GM19467 (cell line): ENCODE measurements around the gene ELOVL2.
"Not testable (repeated sequence)": the region's sequence is repeated elsewhere in the genome, so short reads cannot be mapped to it uniquely, and the experiment has no call there.

Source experiments
- ATAC-seq: cut with Tn5 transposase; IDR thresholded peaks from one replicate; pipeline ENCODE4 v1.9.1; 2021; ENCODE audit warnings: mild to moderate bottlenecking, moderate library complexity; ENCODE audit not compliant: unreplicated experiment

The ELOVL2 gene, protein sequence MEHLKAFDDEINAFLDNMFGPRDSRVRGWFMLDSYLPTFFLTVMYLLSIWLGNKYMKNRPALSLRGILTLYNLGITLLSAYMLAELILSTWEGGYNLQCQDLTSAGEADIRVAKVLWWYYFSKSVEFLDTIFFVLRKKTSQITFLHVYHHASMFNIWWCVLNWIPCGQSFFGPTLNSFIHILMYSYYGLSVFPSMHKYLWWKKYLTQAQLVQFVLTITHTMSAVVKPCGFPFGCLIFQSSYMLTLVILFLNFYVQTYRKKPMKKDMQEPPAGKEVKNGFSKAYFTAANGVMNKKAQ

DNA sequence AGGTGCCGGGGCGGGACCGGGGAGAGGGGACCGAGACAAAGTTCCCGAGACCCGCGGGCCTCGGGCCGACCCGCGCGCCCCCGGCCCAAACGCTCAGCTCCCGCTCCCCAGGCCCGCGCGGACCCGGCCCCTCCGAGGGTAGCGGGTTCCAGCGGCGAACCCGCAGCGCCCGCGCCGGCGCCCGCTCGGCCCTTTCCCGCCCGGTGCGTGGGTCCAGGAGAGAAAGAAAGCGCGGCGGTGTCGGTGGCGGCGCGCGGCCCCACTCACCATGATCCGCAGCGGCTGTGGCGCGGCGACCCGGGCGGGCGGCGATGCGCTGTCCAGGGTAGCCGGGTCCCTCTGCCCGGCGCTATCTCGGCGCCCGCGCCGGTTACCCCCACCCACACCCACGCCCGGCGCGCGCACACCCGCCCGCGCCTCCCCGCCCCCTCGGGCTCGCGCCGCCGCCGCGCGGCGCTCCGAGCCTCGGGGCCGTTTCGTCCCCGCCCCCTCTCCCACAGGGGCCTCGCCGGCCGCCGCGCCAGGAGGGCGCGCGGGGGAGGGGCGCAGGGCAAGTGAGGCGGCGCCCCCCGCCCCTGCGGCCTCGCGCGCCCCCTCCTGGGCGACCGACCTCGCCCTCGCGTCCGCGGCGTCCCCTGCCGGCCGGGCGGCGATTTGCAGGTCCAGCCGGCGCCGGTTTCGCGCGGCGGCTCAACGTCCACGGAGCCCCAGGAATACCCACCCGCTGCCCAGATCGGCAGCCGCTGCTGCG, at the start of gene ELOVL2:
TSS of gene ELOVL2 (minus strand) at position 345 of the 751 bp plus-strand sequence. CDS start at position 270, 75 bp downstream.
- peak; percentile 64 for ATAC-seq

DNA sequence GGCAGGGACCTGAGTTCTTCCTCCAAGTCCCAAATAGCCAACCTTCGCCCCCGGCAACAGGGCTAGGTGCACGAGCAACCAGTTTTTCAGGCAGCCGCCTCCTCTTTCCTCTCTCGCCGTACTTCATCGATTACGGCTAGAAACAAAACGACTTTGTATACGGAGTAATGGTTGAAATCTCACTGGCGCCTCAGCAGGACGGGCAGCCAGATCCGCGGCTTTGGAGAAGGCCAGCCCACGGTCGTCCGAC, 49.2 kb upstream of the ELOVL2 start:
- ATAC-seq, result peak; percentile 20

DNA sequence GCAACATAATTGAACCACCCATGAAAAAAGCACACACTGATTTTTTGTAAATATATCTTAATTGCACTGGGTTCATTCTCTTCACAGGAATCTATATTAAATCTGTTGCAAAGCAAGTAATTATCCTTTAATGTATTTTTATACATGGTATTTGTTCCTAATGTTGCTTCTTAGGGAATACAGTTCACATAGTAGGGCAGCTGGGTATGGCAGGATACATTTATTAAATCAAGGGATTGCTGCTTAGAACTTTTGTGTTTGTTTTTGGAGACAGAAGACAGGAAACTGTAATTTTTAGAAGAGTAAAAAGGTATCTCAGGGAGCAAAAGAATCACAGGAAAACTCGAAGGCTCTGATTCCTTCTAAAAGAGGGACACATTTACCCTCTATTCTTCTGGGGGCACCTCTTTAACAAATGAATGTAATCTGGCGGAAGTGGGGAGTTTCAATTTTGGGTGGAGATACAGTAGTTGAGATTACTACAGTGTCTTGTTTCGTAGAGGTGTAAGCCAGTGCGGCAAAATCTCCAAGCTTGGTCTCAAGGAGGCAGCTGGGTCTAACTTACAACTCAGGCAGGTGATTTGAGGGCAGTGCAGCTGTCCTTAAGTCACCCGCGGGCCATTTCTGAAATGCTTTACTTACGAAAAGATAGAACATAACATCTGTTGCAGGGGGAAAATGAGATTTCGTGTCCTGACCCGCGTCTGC, 48.7 kb upstream of the ELOVL2 start:
- ATAC-seq, result peak; percentile 27

DNA sequence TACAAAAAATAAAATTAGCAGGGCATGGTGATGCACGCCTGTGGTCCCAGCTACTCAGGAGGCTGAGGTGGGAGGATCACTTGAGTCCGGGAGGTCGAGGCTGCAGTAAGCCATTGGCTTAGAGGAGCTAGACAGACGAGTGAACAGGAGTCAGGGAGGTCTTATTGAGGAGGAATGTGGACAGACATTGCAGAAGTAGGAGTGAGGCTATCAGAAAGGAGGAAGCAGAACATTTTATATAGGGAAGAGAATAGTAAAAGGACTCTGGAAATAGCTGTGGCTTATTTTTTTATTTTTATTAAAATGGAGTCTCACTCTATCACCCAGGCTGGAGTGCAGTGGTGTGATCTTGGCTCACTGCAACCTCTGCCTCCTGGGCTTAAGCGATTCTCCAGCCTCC, 47.0 kb upstream of the ELOVL2 start:
- ATAC-seq, result not testable (repeated sequence)

DNA sequence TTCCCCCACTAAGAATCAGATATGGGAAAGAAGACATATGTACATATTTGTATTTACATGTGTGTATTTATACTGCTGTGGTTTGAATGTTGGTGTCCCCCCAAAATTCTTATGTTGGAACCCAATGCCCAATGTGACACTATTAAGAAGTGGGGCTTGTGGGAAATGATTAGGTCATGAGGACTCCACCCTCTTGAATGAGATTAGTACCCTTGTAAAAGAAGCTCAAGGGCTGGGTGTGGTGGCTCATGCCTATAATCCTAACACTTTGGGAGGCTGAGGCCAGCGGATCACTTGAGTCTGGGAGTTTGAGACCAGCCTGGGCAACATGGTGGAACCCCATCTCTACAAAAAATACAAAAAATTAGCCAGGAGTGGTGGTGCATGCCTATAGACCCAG, 45.6 kb upstream of the ELOVL2 start:
- no peak for ATAC-seq

DNA sequence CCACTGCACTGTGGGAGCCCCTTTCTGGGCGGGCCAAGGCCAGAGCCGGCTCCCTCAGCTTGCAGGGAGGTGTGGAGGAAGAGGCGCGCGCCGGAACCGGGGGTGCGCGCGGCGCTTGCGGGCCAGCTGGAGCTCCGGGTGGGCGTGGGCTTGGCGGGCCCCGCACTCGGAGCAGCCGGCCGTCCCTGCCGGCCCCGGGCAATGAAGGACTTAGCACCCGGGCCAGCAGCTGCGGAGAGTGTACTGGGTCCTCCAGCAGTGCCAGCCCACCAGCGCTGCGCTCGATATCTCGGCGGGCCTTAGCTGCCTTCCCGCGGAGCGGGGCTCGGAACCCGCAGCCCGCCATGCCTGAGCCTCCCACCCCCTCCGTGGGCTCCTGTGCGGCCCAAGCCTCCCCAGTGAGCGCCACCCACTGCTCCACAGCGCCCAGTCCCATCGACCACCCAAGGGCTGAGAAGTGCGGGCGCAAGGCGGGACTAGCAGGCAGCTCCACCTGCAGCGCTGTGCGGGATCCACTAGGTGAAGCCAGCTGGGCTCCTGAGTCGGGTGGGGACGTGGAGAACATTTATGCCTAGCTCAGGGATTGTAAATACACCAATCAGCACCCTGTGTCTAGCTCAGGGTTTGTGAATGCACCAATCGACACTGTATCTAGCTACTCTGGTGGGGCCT, 43.2 kb upstream of the ELOVL2 start:
- ATAC-seq, result not testable (repeated sequence)

DNA sequence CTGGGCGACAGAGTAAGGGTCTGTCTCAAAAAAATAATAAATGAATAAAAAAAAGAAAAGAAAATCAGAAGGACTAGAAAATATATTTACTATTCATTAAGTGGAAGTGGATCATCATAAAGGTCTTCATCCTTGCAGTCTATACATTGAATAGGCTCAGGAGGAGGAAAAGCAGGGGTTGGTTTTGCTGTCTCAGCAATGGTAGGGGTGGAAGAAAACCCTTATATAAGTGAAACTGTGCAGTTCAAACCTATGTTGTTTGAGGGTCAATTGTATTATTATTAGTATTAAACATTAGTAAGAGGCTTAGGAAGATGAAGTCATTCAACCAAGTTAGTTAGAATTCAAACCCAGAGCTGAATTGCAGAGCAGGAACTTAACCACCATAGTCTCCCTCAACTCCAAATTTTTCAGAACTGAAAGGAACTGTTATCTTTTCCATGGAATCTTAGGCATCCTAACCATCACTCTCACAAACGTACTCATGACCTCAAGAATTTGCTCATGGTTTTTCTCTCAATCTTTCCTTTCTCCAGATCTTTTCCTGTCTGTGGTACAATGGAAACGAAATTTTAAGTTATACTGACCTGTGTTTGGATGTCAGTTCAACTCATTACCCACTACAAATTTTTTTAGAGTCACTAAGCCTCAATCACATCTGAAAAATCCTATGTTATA, 41.8 kb upstream of the ELOVL2 start:
- no peak for ATAC-seq

DNA sequence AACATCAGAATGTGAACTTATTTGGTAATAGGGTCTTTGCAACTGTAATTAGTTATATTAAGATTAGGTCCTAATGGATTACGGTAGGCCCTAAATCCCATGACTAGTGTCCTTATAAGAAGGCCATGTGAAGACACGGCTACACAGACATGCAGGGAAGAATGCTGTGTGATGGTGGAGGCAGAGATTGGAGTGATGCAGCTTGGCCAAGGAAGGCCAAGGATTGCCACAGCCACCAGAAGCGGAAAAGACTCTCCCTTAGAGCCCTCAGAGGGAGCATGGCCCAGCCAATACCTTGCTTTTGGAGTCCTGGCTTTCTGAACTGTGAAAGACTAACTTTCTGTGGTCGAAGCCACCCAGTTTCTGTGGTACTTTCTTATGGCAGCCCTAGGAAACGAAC, 39.9 kb upstream of the ELOVL2 start:
- no peak for ATAC-seq

DNA sequence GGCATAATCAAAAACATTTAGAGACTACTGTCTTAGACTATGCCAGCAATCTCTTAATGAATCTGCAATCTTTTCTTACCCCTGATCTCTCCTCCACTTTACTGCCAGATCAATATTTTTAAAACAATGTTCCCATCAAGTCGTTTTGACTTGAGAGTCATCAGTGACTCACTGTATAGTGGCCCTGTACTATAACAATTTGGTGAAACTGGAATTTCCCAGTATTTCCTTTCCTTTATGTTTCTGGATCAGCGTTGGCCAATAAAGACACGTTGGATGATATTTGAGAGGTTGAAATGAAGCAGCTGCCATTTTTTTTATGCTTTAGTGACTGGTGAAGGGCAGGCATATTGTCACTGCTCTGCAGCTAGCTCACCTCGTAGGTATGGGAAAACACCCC, 39.4 kb upstream of the ELOVL2 start:
- ATAC-seq, result no peak

DNA sequence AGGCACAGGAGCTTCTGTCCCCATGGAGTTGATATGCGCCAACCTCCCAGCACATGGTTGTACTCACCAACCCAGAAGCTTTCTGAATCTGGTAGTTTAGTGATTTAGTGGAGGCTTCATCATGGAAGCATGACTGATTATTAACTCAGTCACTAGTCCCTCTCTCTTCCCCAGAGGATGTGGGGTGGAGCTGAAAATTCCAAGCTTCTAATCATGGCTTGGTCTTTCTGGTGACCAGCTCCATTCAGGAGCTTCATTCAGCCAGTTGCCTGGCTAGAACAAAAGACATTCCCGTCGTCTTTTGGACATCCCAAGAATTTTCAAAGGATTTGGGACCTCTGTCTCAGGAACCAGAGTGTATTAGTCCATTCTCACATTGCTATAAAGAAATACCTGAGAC, 36.2 kb upstream of the ELOVL2 start:
- ATAC-seq, result no peak

DNA sequence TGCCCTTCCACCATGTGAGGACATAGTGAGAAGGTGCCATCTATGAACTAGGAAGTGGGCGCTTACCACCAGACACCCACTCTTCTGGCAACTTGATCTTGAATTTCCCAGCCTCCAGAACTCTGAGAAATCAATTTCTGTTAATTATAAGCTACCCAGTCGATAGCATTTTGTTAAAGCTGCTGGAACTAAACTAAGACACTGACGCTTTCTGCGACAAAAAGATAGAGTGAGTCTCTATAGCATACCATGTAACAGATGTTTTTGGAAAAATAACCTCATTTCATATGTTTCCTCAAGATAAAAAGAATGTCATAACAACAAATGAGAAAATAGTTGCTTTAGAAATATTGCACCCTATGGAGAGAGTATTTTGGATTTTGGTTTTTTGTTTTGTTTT, 34.2 kb upstream of the ELOVL2 start:
- no peak for ATAC-seq

DNA sequence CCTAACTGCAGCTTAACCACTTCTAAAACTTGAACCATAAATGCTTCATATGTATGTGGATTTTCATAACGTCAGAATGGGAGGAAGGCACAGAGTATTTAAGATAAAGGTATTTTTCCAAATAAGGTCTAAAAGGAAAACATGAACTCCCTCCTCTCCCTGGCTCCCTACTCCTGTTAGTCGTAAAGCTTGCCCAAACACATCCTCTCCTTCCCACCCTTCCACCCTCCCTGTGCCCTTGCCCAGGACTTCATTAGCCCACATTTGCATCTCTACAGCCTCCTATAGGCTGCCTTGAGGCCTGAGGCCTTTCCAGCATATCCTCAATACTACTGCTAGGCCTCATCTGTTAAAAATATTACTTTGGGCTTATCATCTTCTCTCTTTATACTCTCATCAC, 32.4 kb upstream of the ELOVL2 start:
- no peak for ATAC-seq

DNA sequence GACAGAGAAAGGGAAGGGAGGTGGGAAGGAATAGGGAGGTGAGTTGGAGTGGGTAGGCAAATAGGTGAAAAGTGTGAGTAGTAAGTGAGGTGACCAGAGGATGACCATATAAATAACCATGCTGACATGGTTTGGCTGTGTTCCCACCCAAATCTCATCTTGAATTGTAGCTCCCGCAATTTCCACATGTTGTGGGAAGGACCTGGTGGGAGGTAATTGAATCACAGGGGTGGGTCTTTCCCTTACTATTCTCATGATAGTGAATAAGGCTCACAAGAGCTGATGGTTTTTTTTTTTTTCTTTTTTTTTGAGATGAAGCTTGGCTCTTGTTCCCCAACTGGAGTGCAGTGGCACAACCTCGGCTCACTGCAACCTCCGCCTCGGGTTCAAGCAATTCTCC, 28.0 kb upstream of the ELOVL2 start:
- no peak for ATAC-seq

DNA sequence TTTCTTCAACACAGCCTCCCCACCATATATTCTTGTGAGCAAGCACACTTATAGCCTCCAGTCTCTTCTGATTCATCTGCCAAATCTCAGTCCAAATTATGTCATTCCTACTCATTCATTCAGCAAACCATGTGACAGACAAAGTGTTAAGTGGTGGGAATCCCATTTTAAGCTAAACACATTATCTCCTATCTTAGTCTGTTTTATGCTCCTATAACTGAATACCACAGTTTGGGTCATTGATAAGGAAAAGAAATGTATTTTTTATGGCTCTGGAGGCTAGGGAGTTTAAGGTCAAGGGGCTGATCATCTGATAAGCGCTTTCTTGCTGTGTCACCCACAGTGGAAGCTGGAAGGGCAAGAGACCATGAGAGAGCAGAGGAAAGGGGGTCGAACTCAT, 25.7 kb upstream of the ELOVL2 start:
- ATAC-seq, result no peak

DNA sequence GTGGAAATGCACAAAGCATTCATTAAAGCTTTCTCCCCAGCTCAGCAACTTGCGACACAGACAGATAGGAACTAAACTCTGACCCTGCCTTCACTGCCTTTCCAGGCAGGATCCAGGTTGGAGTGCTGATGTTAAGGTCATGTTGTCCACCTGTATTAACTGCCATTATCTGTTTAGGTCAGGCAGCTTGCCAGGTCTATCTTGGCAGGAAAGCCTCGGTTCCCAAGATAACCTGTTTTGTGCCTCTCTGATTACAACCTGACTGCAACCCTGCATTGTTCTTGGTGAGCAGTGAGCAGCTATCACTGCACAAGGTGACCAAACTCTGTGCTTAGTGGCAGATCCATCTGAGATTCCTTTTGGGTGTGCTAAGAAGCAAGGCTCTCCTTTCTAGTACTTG, 23.2 kb upstream of the ELOVL2 start:
- no peak for ATAC-seq

DNA sequence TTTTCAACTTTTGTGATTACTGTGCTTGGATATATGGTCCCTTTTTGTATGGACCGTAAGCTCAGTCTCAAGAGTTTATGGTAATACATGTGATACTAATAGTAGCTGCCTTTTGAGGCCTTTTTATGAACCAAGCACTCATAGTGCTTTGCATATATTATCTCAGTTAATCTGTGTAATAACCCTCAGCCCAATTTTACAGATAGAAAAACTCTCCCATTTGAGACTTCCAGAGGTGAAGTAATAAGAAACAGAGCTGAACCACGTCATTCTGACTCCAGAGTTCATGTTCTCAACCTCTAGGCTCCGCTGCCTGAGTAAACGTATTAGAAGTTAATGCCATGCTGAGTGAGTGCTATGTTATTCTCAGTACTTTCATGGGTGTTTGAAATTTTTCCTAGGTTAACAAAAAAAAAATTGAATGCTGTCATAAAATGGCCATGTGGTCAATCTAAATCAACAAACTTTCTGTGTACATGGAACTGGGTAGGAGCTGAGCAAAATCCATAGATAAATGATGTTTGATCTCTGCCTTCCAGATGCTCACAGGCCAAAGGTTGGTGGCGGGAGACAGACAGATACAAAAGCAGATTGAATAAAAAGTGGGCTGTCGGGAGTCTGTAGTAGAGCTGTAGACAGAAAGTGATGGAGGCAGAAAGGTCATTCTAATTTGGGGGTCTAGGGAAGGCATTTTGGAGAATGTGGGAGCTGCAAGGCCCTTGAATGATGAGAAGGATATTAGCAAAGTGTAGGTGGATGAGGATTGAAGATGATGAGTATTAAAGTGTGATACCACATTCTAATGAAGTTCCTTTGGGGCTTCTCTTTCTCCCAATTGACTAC, 22.6 kb upstream of the ELOVL2 start:
- no peak for ATAC-seq

DNA sequence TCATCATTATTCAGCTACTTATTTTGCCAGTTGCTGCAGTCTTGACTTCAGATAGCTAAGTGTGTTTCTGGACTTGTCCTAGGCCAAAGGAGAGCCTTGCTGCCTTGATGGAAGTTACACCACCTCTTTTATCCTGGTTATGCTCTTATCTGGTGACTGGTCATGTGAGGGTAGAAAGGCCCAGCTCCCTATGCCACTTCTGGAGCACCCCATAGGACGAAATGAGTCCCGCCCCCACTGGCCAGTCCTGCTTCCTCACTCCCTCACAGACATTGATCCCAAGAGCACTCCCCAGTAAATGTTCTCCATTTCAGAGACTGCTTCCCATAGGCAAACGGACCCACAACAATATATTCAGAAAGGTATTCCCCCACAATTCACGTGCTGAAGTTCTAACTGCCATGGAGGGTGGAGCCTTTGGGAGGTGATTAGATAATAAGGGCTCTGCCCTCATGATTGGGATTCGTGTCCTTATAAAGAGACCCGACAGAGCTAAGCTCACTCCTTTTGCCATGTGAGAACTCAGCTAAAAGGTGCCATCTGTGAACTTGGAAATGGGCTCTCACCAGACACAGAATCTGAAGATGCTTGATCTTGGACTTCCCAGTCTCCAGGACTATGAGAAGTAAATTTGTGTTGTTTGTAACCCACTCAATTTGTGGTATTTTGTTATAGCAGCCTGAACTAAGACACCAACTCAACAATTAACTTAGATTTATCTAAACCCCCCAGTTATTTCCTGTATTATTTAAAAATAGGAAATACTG, 21.5 kb upstream of the ELOVL2 start:
- no peak for ATAC-seq

DNA sequence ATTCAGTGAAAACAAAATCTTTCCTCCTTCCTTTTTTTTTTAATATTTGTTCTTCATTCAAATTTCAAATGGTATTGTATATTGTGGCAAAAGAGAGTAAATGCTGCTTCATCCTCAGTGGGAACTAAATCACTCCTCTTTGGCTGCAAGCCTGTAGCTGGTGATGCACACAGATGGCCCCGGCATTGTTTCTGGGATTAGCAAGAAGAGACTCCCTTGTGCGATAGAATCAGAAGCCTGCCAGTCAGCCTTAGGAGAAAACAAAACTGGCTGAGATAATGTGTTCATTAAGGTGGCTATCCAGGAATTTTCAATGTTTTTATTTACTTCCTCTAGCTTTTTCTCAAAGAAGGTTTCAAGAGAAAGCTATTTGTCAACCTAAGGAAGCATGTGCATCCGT, 20.7 kb upstream of the ELOVL2 start:
- no peak for ATAC-seq

DNA sequence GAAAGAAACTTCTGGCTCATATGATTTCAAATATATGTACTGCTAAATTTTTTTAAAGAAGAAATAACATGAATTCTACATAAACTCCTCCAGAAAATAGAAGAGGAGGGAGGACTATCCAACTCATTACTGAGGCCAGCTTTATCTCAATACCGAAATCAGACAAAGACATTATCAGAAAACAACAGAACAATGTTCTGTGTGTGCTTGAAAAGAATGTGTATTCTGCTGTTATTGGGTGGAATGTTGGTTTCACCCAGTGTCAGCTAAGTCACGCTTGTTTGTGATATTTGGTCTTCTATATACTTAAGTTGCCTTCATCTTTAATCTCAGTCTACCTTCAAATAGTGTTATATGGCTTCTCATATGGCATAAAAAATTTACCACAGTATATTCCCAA, 18.6 kb upstream of the ELOVL2 start:
- no peak for ATAC-seq
